Effector CD8-positive, alpha-beta T cell (primary cell): ENCODE results near the gene DOCK7.
"Not testable (repeated sequence)": the region's sequence is repeated elsewhere in the genome, so short reads cannot be mapped to it uniquely, and the experiment has no call there.

Experiments
- DNase-seq: peaks from one replicate; lab custom pipeline; 2025; lab: John Stamatoyannopoulos, UW

The DOCK7 gene

GRCh38 chr1:62694479-62694878, 6.3 kb upstream of the DOCK7 start:
- not testable (repeated sequence) for DNase-seq

- DNase-seq, result no peak
These were observed 4.9 kb upstream of the DOCK7 start for GRCh38 chr1:62693123-62693522.

- no peak for DNase-seq
These were observed 3.1 kb upstream of the DOCK7 start for GRCh38 chr1:62691062-62691844.

DNA sequence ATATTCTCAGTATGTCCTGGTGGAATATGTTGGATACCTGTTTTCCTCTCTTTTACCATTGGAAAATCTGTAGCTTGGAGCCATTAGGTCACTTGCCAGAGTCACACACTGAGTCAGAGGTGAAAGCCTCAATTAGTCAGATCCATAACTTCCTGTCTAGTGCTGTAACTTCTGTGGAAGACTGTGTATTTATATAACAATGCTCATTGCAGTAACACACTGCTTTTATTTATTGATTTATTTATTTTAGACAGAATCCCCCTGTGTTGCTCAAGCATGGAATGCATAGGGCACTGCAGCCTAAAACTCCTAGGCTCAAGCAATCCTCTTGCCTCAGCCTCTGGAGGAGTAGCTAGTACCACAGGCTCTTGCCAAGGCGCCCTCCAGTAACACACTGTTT, 1.3 kb upstream of the DOCK7 start:
- DNase-seq, result no peak

- DNase-seq, result no peak
These were observed 500 bp upstream of the DOCK7 start for GRCh38 chr1:62688687-62689085.

GRCh38 chr1:62687421-62687902, 724 bp downstream of the DOCK7 start:
- DNase-seq, result no peak

DNA sequence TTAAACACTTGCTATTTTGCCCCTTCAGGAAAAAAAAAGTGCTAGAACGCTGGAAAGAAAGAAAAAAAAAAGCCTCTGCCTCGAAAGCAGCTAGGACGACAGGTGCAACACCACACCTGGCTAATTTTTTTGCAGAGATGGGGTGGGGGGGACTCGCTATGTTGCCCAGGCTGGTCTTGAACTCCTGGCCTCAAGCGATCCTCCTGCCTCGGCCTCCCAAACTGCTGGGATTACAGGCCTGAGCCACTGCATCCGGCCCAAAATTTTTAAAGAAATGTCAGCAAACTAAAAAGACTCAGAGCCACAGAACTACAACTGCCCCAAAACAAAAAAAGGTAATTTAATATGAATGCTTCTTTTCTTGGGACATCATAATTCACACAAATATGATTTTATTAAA, 1.4 kb downstream of the DOCK7 start:
- DNase-seq, result no peak

DNA sequence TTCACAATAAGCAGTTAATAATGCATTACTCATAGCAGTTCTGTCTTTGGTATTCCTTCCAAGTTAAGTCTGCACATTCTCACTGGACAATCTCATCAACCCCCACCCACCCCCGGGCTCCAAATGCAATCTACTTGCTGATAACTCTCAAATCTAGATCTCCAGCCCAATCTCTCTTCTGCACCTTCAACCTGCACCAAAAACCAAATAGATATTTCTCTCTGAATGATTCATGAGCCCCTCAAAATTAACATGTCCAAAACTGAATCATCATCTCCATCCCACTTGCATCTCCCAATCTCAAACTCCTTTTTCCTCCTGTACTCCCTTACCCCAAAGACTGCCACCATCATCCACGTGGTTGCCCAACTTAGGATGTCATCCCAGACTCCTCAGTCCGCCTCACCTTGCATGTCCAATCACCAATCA, 2.7 kb downstream of the DOCK7 start:
- DNase-seq, result no peak

DNA sequence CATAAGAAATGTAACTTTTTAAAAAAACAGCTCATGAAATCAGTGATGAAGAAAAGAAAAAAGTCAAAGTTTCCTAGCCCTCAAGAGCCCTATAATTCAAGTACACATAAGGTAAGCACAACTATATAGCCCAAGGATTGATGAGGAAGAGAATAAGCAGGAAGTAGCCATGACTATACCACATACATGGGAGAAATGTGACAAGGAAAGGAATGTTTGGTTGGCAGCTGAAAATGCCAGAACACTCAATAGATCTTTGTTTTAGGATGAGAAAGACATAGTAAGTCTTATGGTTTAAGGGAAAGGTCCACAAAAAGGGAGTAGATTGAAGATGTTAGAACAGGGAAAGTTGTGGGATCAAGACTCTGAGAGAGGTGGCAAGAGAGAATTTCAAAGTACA, 5.7 kb downstream of the DOCK7 start:
- DNase-seq, result no peak

- DNase-seq, result not testable (repeated sequence)
These were observed 7.2 kb downstream of the DOCK7 start for GRCh38 chr1:62680992-62681391.

- DNase-seq, result not testable (repeated sequence)
These were observed 10.4 kb downstream of the DOCK7 start for GRCh38 chr1:62677822-62678221.

- no peak for DNase-seq
These were observed 11.4 kb downstream of the DOCK7 start for GRCh38 chr1:62676611-62677356.

GRCh38 chr1:62673629-62674028, 14.6 kb downstream of the DOCK7 start:
- no peak for DNase-seq

- DNase-seq, result no peak
These were observed 16.2 kb downstream of the DOCK7 start for GRCh38 chr1:62672029-62672428.

GRCh38 chr1:62654744-62655143, 33.4 kb downstream of the DOCK7 start:
- DNase-seq, result no peak

- DNase-seq, result no peak
These were observed 35.8 kb downstream of the DOCK7 start for GRCh38 chr1:62652387-62652786.

- DNase-seq, result no peak
These were observed 44.9 kb downstream of the DOCK7 start for GRCh38 chr1:62643283-62643682.

GRCh38 chr1:62637392-62638105, 50.6 kb downstream of the DOCK7 start:
- no peak for DNase-seq

GRCh38 chr1:62628506-62628905, 59.7 kb downstream of the DOCK7 start:
- DNase-seq, result no peak

- no peak for DNase-seq
These were observed 62.8 kb downstream of the DOCK7 start for GRCh38 chr1:62625415-62625814.

- no peak for DNase-seq
These were observed 66.3 kb downstream of the DOCK7 start for GRCh38 chr1:62621907-62622306.

- DNase-seq, result no peak
These were observed 74.3 kb downstream of the DOCK7 start for GRCh38 chr1:62613890-62614289.

DNA sequence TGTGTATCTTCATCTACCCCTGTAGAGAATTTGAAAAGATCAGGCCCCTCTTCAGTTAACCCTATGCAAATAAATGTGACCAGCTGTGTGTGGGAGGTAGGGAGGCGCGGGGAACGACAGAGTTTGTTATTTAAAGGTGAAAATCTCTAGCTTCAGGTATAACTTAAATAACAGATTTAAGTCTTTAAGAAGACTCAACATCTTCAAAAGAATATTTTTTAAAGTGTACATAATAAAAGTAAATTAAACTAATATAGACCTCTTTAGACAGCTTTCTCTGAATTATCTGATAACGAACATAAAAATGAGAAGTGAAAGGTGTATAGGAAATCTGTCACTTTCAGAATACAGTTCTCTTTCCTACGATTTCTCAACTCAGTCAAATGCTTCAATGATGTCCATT, 74.9 kb downstream of the DOCK7 start:
- DNase-seq, result no peak
